HepG2 (cell line): ENCODE data around the gene WDR62. TPM values are rescaled to one million over a fixed set of nuclear protein-coding genes. Genes with fewer than 3 reads are reported as not detected.

Experiments
- ATAC-seq: fragments of 200-7000 bp; cut with Tn5 transposase; 3 replicates; pipeline ENCODE4 v1.9.1; 2020; ENCODE audit warnings: mild to moderate bottlenecking, moderate library complexity
- BruUV-seq: library from RNA; stranded (reverse); fragments of 400-500 nt; replicated peaks from 2 replicates; lab custom pipeline; 2021; lab: Mats Ljungman, UMichigan
- CTCF ChIA-PET: fragments of 300-600 bp; formaldehyde crosslinking; extraction: SDS; loops from one replicate; lab custom pipeline; 2021; ENCODE audit warnings: low total read pairs, inconsistent platforms, low intra/inter-chr PET ratio; lab: Yijun Ruan, JAX
- POLR2A ChIA-PET: fragments of 350-600 bp; sonication (Branson Sonifier 250); formaldehyde crosslinking; loops from one replicate; lab custom pipeline; 2020; ENCODE audit warnings: antibody characterized with exemption, inconsistent platforms; lab: Yijun Ruan, JAX
- DNase-seq: peaks from one replicate; pipeline ENCODE4 v3.0.0-alpha.2; 2015; ENCODE audit warnings: low spot score
- FAIRE-seq: peaks from 3 replicates; lab custom pipeline; 2011; peaks lifted over from hg19 to GRCh38; lab: Jason Lieb, UNC
- H2AFZ ChIP-seq: one replicate; pipeline ENCODE4 v1.6.1; 2011; ENCODE audit warnings: low read length, inconsistent platforms
- H3K27ac ChIP-seq: fragments of 300-600 bp; 3 replicates; pipeline ENCODE4 v1.8.0; 2011; ENCODE audit warnings: mixed run types, mild to moderate bottlenecking, mixed read lengths, low read length, inconsistent platforms; ENCODE audit not compliant: insufficient read depth; ENCODE audit errors: extremely low read length
- H3K27me3 ChIP-seq, 2 experiments: fragments of 200-600 bp in 1 of 2; 2 replicates in 1 of 2; 3 replicates in 1 of 2; pipeline versions ENCODE4 v1.6.0 to v1.8.0; 2011; ENCODE audit warnings: low read length in 2 of 2, mild to moderate bottlenecking in 2 of 2, moderate library complexity in 2 of 2, inconsistent platforms in 1 of 2; ENCODE audit not compliant: insufficient read depth in 2 of 2, control insufficient read depth in 1 of 2
- H3K36me3 ChIP-seq, 2 experiments: fragments of 200-600 bp in 1 of 2; replicated peaks in 1 of 2; 2 replicates in 1 of 2; 3 replicates in 1 of 2; pipeline versions ENCODE4 v1.5.1 to v1.8.0; 2011; ENCODE audit warnings: low read length in 2 of 2, inconsistent platforms in 1 of 2; ENCODE audit not compliant: insufficient read depth in 2 of 2, control insufficient read depth in 1 of 2
- H3K4me1 ChIP-seq: 2 replicates; pipeline ENCODE4 v1.5.1; 2012; ENCODE audit warnings: low read length, inconsistent platforms; ENCODE audit not compliant: insufficient read depth
- H3K4me2 ChIP-seq: 2 replicates; pipeline ENCODE4 v1.6.0; 2011; ENCODE audit warnings: low read depth, low read length, inconsistent platforms
- H3K4me3 ChIP-seq, 3 experiments: fragments of 200-600 bp in 1 of 3; sonication (generic), shearing (Covaris generic) in 1 of 3; replicated peaks in 1 of 3; 2 replicates each; pipeline ENCODE4 v1.5.1; 2011 to 2016; ENCODE audit warnings: low read length in 3 of 3, inconsistent platforms in 2 of 3, low read depth in 2 of 3, mild to moderate bottlenecking in 2 of 3, control low read depth in 1 of 3, mixed read lengths in 1 of 3; ENCODE audit not compliant: insufficient read depth in 1 of 3
- H3K79me2 ChIP-seq: one replicate; pipeline ENCODE4 v1.6.1; 2011; ENCODE audit warnings: low read length, inconsistent platforms; ENCODE audit not compliant: insufficient read depth
- H3K9ac ChIP-seq: 2 replicates; pipeline ENCODE4 v1.6.0; 2011; ENCODE audit warnings: mild to moderate bottlenecking, low read depth, low read length, inconsistent platforms; ENCODE audit not compliant: insufficient read depth
- H3K9me3 ChIP-seq: 2 replicates; pipeline ENCODE4 v1.5.1; 2012; ENCODE audit warnings: mild to moderate bottlenecking, low read length
- H4K20me1 ChIP-seq: 2 replicates; pipeline ENCODE4 v1.6.0; 2011; ENCODE audit warnings: inconsistent platforms, mild to moderate bottlenecking, low read length, moderate library complexity; ENCODE audit not compliant: insufficient read depth
- AHR ChIP-seq: IDR thresholded peaks from 2 replicates; pipeline ENCODE4 v1.6.1; 2018; ENCODE audit warnings: missing genetic modification reagents, missing compliant biosample characterization
- CCAR2 ChIP-seq: fragments of 200-400 bp; formaldehyde crosslinking; optimal IDR thresholded peaks from 2 replicates; pipeline ENCODE3; 2018; ENCODE audit warnings: low read depth, mild to moderate bottlenecking, low read length, moderate library complexity
- HOXA9 ChIP-seq: sonication (generic); formaldehyde crosslinking; IDR thresholded peaks from 2 replicates; pipeline ENCODE4 v1.8.1; 2022; ENCODE audit warnings: missing genetic modification reagents, mild to moderate bottlenecking, moderate library complexity, borderline replicate concordance
- MED13 ChIP-seq: sonication (generic); formaldehyde crosslinking; IDR thresholded peaks from 2 replicates; pipeline ENCODE4 v1.5.0; 2020; ENCODE audit warnings: missing genetic modification reagents
- MLXIP ChIP-seq: sonication (generic); formaldehyde crosslinking; IDR thresholded peaks from 2 replicates; pipeline ENCODE4 v1.9.0; 2021; ENCODE audit warnings: missing genetic modification reagents, borderline replicate concordance
- NONO ChIP-seq, 2 experiments: fragments of 450-650 bp in 1 of 2; sonication (generic) in 1 of 2; formaldehyde crosslinking in 1 of 2; IDR thresholded peaks in 1 of 2; conservative IDR thresholded peaks in 1 of 2; 2 replicates each; pipeline versions ENCODE4 v1.6.1 to v1.8.0; 2017 to 2022; ENCODE audit warnings: mild to moderate bottlenecking in 1 of 2, missing genetic modification reagents in 1 of 2, moderate library complexity in 1 of 2
- RXRA ChIP-seq: sonication (generic); formaldehyde crosslinking; IDR thresholded peaks from 2 replicates; pipeline ENCODE4 v1.5.1; 2020; ENCODE audit warnings: missing genetic modification reagents
- ZFP36L1 ChIP-seq: sonication (generic); formaldehyde crosslinking; IDR thresholded peaks from 2 replicates; pipeline ENCODE4 v1.8.0; 2022; ENCODE audit warnings: mild to moderate bottlenecking, missing genetic modification reagents, moderate library complexity
- ZNF317 ChIP-seq: sonication (generic); formaldehyde crosslinking; IDR thresholded peaks from 2 replicates; pipeline ENCODE4 v1.5.0; 2020; ENCODE audit warnings: mild to moderate bottlenecking, missing genetic modification reagents
- ZNF446 ChIP-seq: sonication (generic); formaldehyde crosslinking; IDR thresholded peaks from 2 replicates; pipeline ENCODE4 v1.5.0; 2020; ENCODE audit warnings: mild to moderate bottlenecking, missing genetic modification reagents
- ZNF598 ChIP-seq: sonication (generic); formaldehyde crosslinking; IDR thresholded peaks from 2 replicates; pipeline ENCODE4 v1.5.1; 2020; ENCODE audit warnings: mild to moderate bottlenecking, missing genetic modification reagents, borderline replicate concordance
- WGBS: methylation state at CpG from one replicate; pipeline ENCODE4 v1.1.6; 2017; ENCODE audit warnings: low lambda C conversion rate; 5-methylcytosine and 5-hydroxymethylcytosine counted together
- in situ Hi-C: cut with HindIII; loops from 2 replicates; pipeline ENCODE4 v1.10.0; 2017; ENCODE audit warnings: low pct_unique_long_range_greater_than_20kb; ENCODE audit not compliant: extremely low pct_ligation_motif_present
- intact Hi-C: fragments of 100-400 bp; cut with micrococcal nuclease; formaldehyde crosslinking; loops from one replicate; pipeline ENCODE4 v1.10.0; 2022; ENCODE audit not compliant: unreplicated experiment
- polyA plus RNA-seq, 8 experiments: library from polyadenylated mRNA; depleted of rRNA in 3 of 8; stranded (reverse) in 7 of 8; unstranded in 1 of 8; fragments of >200 nt; fragmentation: Illumina TruSeq in 4 of 8; extraction: Trizol in 4 of 8; gene quantifications; 2 replicates each; pipeline versions ENCODE4 v1.2.1 to v1.2.3, GENCODE V29; 2011 to 2016; ENCODE audit warnings: low read depth in 4 of 8, missing spikeins in 1 of 8, mixed read lengths in 1 of 8; ENCODE audit not compliant: insufficient read depth in 1 of 8
- total RNA-seq, 5 experiments: library from RNA; depleted of rRNA; stranded (reverse); fragments of >200 nt; fragmentation: Illumina TruSeq; extraction: Trizol; gene quantifications; 2 replicates each; pipeline ENCODE4 v1.2.3, GENCODE V29; 2016; ENCODE audit warnings: low read depth in 1 of 5

WDR62 gene
- total and polyA plus RNA-seq, 2 of the 13 experiments (the other 11 are each of a cell fraction or from before 2014, with no cell fraction given), result 5.8 to 12.5 TPM

- H2AFZ ChIP-seq, result no peak overlapping the region
- H4K20me1 ChIP-seq, result no peaks in the 10 kb centered on the region
- 100% methylated on average over 2 of the region's 11 CpGs for WGBS
- DNase-seq (no peak), FAIRE-seq (no peak), ATAC-seq (no peak)
- H3K4me2 ChIP-seq, result no peak overlapping the region
- intact Hi-C loops (no loop called here), in situ Hi-C loops (no loop called here)
- no peaks in the 10 kb centered on the region for H3K36me3 ChIP-seq
- H3K4me1 ChIP-seq, result peaks cover 52% of the 10 kb centered on the region
- H3K9me3 ChIP-seq, result no peaks in the 10 kb centered on the region
- H3K9ac ChIP-seq, result no peak overlapping the region
- H3K4me3 ChIP-seq, result no peak overlapping the region
- no peak overlapping the region for H3K27ac ChIP-seq
- POLR2A ChIA-PET, result no interaction called here
- H3K79me2 ChIP-seq, result peaks cover 17% of the 10 kb centered on the region
- H3K27me3 ChIP-seq, result no peaks in the 10 kb centered on the region; a peak in 1 of 5 replicates
- CTCF ChIA-PET, result no interaction called here
- BruUV-seq, result no TSS peak
- TF ChIP-seq AHR (CRISPR knock-in tag) (no peak), HOXA9 (CRISPR knock-in tag) (no peak), ZNF446 (CRISPR knock-in tag) (no peak), ZNF598 (no peak), CCAR2 (no peak), RXRA (CRISPR knock-in tag) (no peak), NONO (IDR thresholded peaks at IDR 0.05) (no peak), NONO (CRISPR knock-in tag; conservative IDR thresholded peaks at IDR 0.05) (no peak), ZNF317 (CRISPR knock-in tag) (no peak), ZFP36L1 (no peak), MLXIP (CRISPR knock-in tag) (no peak), MED13 (CRISPR knock-in tag) (no peak)
- TF ChIP-seq, all 625 proteins: peak for 0
These were observed 44.3 kb upstream of the WDR62 start for GRCh38 chr19:36010402-36010801.
